DOHH2 (cell line): Measurements from ENCODE around the gene CNTNAP2.

Source experiments
- H3F3A ChIP-seq: fragments of 200-600 bp; sonication (generic), shearing (Covaris generic); 2 replicates; pipeline ENCODE4 v1.6.0; 2016; ENCODE audit warnings: antibody characterized with exemption, mild to moderate bottlenecking; ENCODE audit not compliant: control insufficient read depth, insufficient read depth
- H3K27ac ChIP-seq: fragments of 200-600 bp; sonication (generic); 2 replicates; pipeline ENCODE4 v1.5.1; 2014; ENCODE audit warnings: low read depth, mild to moderate bottlenecking, low read length, moderate library complexity
- H3K27me3 ChIP-seq: fragments of 200-600 bp; sonication (generic); 2 replicates; pipeline ENCODE4 v1.6.1; 2014; ENCODE audit warnings: mild to moderate bottlenecking, low read length, mixed read lengths; ENCODE audit not compliant: control insufficient read depth
- H3K36me3 ChIP-seq: fragments of 200-600 bp; sonication (generic); 2 replicates; pipeline ENCODE4 v1.6.1; 2014; ENCODE audit warnings: mild to moderate bottlenecking, low read length, moderate library complexity, mixed read lengths; ENCODE audit not compliant: control insufficient read depth
- H3K4me1 ChIP-seq: fragments of 200-600 bp; sonication (generic); 2 replicates; pipeline ENCODE4 v1.6.1; 2014; ENCODE audit warnings: mild to moderate bottlenecking, low read length, mixed read lengths; ENCODE audit not compliant: control insufficient read depth
- H3K4me2 ChIP-seq: fragments of 200-600 bp; sonication (generic); 2 replicates; pipeline ENCODE4 v1.6.0; 2014; ENCODE audit warnings: mild to moderate bottlenecking, low read length, moderate library complexity
- H3K4me3 ChIP-seq: fragments of 200-600 bp; sonication (generic); 2 replicates; pipeline ENCODE4 v1.5.1; 2014; ENCODE audit warnings: mild to moderate bottlenecking, low read length, mixed read lengths
- H3K79me2 ChIP-seq: fragments of 200-600 bp; sonication (generic); 2 replicates; pipeline ENCODE4 v1.6.1; 2014; ENCODE audit warnings: mild to moderate bottlenecking, low read length, mixed read lengths; ENCODE audit not compliant: control insufficient read depth
- H3K9me2 ChIP-seq: fragments of 200-600 bp; sonication (generic); replicated peaks from 2 replicates; pipeline ENCODE4 v1.6.1; 2014; ENCODE audit warnings: mild to moderate bottlenecking, low read length, mixed read lengths; ENCODE audit not compliant: control insufficient read depth
- H3K9me3 ChIP-seq: fragments of 200-600 bp; sonication (generic); 2 replicates; pipeline ENCODE4 v1.6.1; 2014; ENCODE audit warnings: antibody characterized with exemption, low read length, mixed read lengths; ENCODE audit not compliant: control insufficient read depth, insufficient read depth
- H4K20me1 ChIP-seq: fragments of 200-600 bp; sonication (generic); 2 replicates; pipeline ENCODE4 v1.6.0; 2014; ENCODE audit warnings: low read depth, mild to moderate bottlenecking, antibody characterized with exemption, low read length, moderate library complexity; ENCODE audit not compliant: control insufficient read depth, insufficient read depth
- EZH2phosphoT487 ChIP-seq: fragments of 200-600 bp; sonication (generic); IDR thresholded peaks from 2 replicates; pipeline ENCODE4 v1.6.1; 2017; ENCODE audit warnings: borderline replicate concordance, mild to moderate bottlenecking, antibody characterized with exemption, low read length, moderate library complexity, mixed read lengths
- TF ChIP-seq, protein P1 (sequence below): fragments of 200-600 bp; sonication (generic); IDR thresholded peaks from one replicate; pipeline ENCODE4 v1.5.1; 2014; ENCODE audit warnings: antibody characterized with exemption, mild to moderate bottlenecking, low read depth, low read length; ENCODE audit not compliant: poor library complexity, severe bottlenecking

CNTNAP2 gene

GRCh38 chr7:147997636-147998035 is 1881.0 kb downstream of the CNTNAP2 start:
- H3F3A ChIP-seq: no peaks in the 10 kb centered on the region
- no peaks in the 10 kb centered on the region for H3K9me2 ChIP-seq
- H3K4me1 ChIP-seq: no peaks in the 10 kb centered on the region
- no peak overlapping the region for H3K4me3 ChIP-seq
- TF ChIP-seq, protein P1, sequence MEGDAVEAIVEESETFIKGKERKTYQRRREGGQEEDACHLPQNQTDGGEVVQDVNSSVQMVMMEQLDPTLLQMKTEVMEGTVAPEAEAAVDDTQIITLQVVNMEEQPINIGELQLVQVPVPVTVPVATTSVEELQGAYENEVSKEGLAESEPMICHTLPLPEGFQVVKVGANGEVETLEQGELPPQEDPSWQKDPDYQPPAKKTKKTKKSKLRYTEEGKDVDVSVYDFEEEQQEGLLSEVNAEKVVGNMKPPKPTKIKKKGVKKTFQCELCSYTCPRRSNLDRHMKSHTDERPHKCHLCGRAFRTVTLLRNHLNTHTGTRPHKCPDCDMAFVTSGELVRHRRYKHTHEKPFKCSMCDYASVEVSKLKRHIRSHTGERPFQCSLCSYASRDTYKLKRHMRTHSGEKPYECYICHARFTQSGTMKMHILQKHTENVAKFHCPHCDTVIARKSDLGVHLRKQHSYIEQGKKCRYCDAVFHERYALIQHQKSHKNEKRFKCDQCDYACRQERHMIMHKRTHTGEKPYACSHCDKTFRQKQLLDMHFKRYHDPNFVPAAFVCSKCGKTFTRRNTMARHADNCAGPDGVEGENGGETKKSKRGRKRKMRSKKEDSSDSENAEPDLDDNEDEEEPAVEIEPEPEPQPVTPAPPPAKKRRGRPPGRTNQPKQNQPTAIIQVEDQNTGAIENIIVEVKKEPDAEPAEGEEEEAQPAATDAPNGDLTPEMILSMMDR: no peak
- TF ChIP-seq EZH2phosphoT487: no peak
- no peaks in the 10 kb centered on the region for H3K27me3 ChIP-seq
- no peak overlapping the region for H3K4me2 ChIP-seq
- H3K27ac ChIP-seq: no peak overlapping the region
- no peaks in the 10 kb centered on the region for H4K20me1 ChIP-seq
- no peaks in the 10 kb centered on the region for H3K36me3 ChIP-seq
- H3K9me3 ChIP-seq: no peaks in the 10 kb centered on the region; the same call in 1 of the 2 replicates
- no peaks in the 10 kb centered on the region for H3K79me2 ChIP-seq

GRCh38 chr7:147999962-148000361 is 1883.4 kb downstream of the CNTNAP2 start:
- Histone ChIP-seq H3K4me1 (no peaks in the 10 kb centered on the region), H3K4me2 (no peak overlapping the region), H3K27ac (no peak overlapping the region), H3F3A (no peaks in the 10 kb centered on the region), H3K27me3 (no peaks in the 10 kb centered on the region), H3K36me3 (no peaks in the 10 kb centered on the region), H3K79me2 (no peaks in the 10 kb centered on the region), H4K20me1 (no peaks in the 10 kb centered on the region), H3K9me3 (no peaks in the 10 kb centered on the region; the same call in 1 of the 2 replicates), H3K4me3 (no peak overlapping the region), H3K9me2 (no peaks in the 10 kb centered on the region)
- TF ChIP-seq, protein P1: no peak
- TF ChIP-seq EZH2phosphoT487: no peak

DNA sequence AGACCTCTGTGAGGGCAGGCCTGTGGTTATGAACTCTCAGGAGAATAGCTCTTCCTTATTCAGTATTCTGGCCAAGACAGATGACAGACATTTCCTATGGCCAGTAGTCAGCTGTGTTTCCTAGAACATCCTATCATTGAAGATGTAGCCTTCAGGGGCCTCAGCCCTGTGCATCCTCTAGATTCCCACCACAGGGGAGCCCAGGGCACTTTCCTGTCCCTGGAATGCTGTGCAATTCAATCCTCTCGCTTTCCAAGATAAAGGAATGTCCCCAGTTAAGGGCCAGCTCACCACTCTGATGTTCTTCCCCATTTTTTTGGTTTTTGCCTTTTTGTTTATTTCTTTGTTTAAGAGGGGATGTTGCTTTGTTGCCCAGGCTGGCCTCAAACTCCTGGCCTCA is 1895.2 kb downstream of the CNTNAP2 start:
- Histone ChIP-seq H3K27me3 (no peaks in the 10 kb centered on the region), H3K4me1 (no peaks in the 10 kb centered on the region), H3K36me3 (no peaks in the 10 kb centered on the region), H3K9me2 (no peaks in the 10 kb centered on the region), H4K20me1 (no peaks in the 10 kb centered on the region), H3K9me3 (no peaks in the 10 kb centered on the region), H3K79me2 (no peaks in the 10 kb centered on the region), H3F3A (no peaks in the 10 kb centered on the region), H3K4me3 (no peak overlapping the region), H3K27ac (no peak overlapping the region), H3K4me2 (no peak overlapping the region)
- TF ChIP-seq, protein P1: no peak
- no peak for TF ChIP-seq EZH2phosphoT487
